ENCODE results near the gene KCNE1. TPM values are rescaled to one million over a fixed set of nuclear protein-coding genes. Genes with fewer than 3 reads are reported as not detected.
"Not testable (repeated sequence)": the region's sequence is repeated elsewhere in the genome, so short reads cannot be mapped to it uniquely, and the experiment has no call there.

Gene KCNE1
- total RNA-seq, 1 experiment from 2014 or later = 0.91 TPM

GRCh38 chr21:34417448-34418077 is 94.4 kb downstream of the KCNE1 start:
- H3K36me3 ChIP-seq (ENCODE audit: control insufficient read depth, insufficient read depth, low read length); H3K4me3 Mint-ChIP-seq (ENCODE audit: unreplicated experiment); H3K4me1 ChIP-seq; H3K27me3 Mint-ChIP-seq (ENCODE audit: insufficient read depth, unreplicated experiment); H3K27ac Mint-ChIP-seq (ENCODE audit: unreplicated experiment); H3K9me3 Mint-ChIP-seq (ENCODE audit: unreplicated experiment); POLR2A ChIA-PET; BruUV-seq (replicated peaks); CTCF ChIA-PET; intact Hi-C loops (cut with micrococcal nuclease; ENCODE audit: unreplicated experiment); H3K4me1 Mint-ChIP-seq (ENCODE audit: low read depth, unreplicated experiment); DNase-seq; H3K4me3 ChIP-seq (ENCODE audit: low read depth, low read length); H3K9me3 ChIP-seq; H3K36me3 Mint-ChIP-seq (ENCODE audit: insufficient read depth, unreplicated experiment); H3K27me3 ChIP-seq (replicated peaks; ENCODE audit: control insufficient read depth, insufficient read depth, low read length): not testable (repeated sequence)

- H3K4me1 Mint-ChIP-seq (ENCODE audit: low read depth, unreplicated experiment); BruUV-seq (replicated peaks); H3K4me1 ChIP-seq; POLR2A ChIA-PET; H3K27me3 ChIP-seq (replicated peaks; ENCODE audit: control insufficient read depth, insufficient read depth, low read length); H3K27ac Mint-ChIP-seq (ENCODE audit: unreplicated experiment); H3K4me3 ChIP-seq (ENCODE audit: low read depth, low read length); H3K36me3 Mint-ChIP-seq (ENCODE audit: insufficient read depth, unreplicated experiment); H3K4me3 Mint-ChIP-seq (ENCODE audit: unreplicated experiment); H3K27me3 Mint-ChIP-seq (ENCODE audit: insufficient read depth, unreplicated experiment); H3K9me3 ChIP-seq; H3K36me3 ChIP-seq (ENCODE audit: control insufficient read depth, insufficient read depth, low read length); intact Hi-C loops (cut with micrococcal nuclease; ENCODE audit: unreplicated experiment); CTCF ChIA-PET; H3K9me3 Mint-ChIP-seq (ENCODE audit: unreplicated experiment); DNase-seq: not testable (repeated sequence)
Measured at GRCh38 chr21:34407294-34407693, 104.7 kb downstream of the KCNE1 start.

GRCh38 chr21:34406676-34407075 is 105.3 kb downstream of the KCNE1 start:
- BruUV-seq (replicated peaks); intact Hi-C loops (cut with micrococcal nuclease; ENCODE audit: unreplicated experiment); H3K4me3 Mint-ChIP-seq (ENCODE audit: unreplicated experiment); H3K9me3 Mint-ChIP-seq (ENCODE audit: unreplicated experiment); H3K4me3 ChIP-seq (ENCODE audit: low read depth, low read length); H3K36me3 Mint-ChIP-seq (ENCODE audit: insufficient read depth, unreplicated experiment); POLR2A ChIA-PET; DNase-seq; H3K4me1 ChIP-seq; H3K27me3 Mint-ChIP-seq (ENCODE audit: insufficient read depth, unreplicated experiment); H3K9me3 ChIP-seq; H3K27ac Mint-ChIP-seq (ENCODE audit: unreplicated experiment); H3K36me3 ChIP-seq (ENCODE audit: control insufficient read depth, insufficient read depth, low read length); CTCF ChIA-PET; H3K27me3 ChIP-seq (replicated peaks; ENCODE audit: control insufficient read depth, insufficient read depth, low read length); H3K4me1 Mint-ChIP-seq (ENCODE audit: low read depth, unreplicated experiment): not testable (repeated sequence)

- H3K4me1 Mint-ChIP-seq (ENCODE audit: low read depth, unreplicated experiment); H3K4me3 Mint-ChIP-seq (ENCODE audit: unreplicated experiment); H3K36me3 Mint-ChIP-seq (ENCODE audit: insufficient read depth, unreplicated experiment); H3K4me3 ChIP-seq (ENCODE audit: low read depth, low read length); DNase-seq; H3K27ac Mint-ChIP-seq (ENCODE audit: unreplicated experiment); H3K9me3 Mint-ChIP-seq (ENCODE audit: unreplicated experiment); H3K27me3 ChIP-seq (replicated peaks; ENCODE audit: control insufficient read depth, insufficient read depth, low read length); H3K4me1 ChIP-seq; H3K9me3 ChIP-seq; BruUV-seq (replicated peaks); POLR2A ChIA-PET; H3K36me3 ChIP-seq (ENCODE audit: control insufficient read depth, insufficient read depth, low read length); H3K27me3 Mint-ChIP-seq (ENCODE audit: insufficient read depth, unreplicated experiment); intact Hi-C loops (cut with micrococcal nuclease; ENCODE audit: unreplicated experiment); CTCF ChIA-PET: not testable (repeated sequence)
Measured at GRCh38 chr21:34406102-34406501, 105.9 kb downstream of the KCNE1 start.

- H3K9me3 Mint-ChIP-seq (ENCODE audit: unreplicated experiment); H3K4me3 ChIP-seq (ENCODE audit: low read depth, low read length); H3K4me1 ChIP-seq; H3K27ac Mint-ChIP-seq (ENCODE audit: unreplicated experiment); POLR2A ChIA-PET; H3K9me3 ChIP-seq; CTCF ChIA-PET; H3K27me3 ChIP-seq (replicated peaks; ENCODE audit: control insufficient read depth, insufficient read depth, low read length); H3K4me1 Mint-ChIP-seq (ENCODE audit: low read depth, unreplicated experiment); BruUV-seq (replicated peaks); H3K4me3 Mint-ChIP-seq (ENCODE audit: unreplicated experiment); H3K36me3 Mint-ChIP-seq (ENCODE audit: insufficient read depth, unreplicated experiment); H3K36me3 ChIP-seq (ENCODE audit: control insufficient read depth, insufficient read depth, low read length); H3K27me3 Mint-ChIP-seq (ENCODE audit: insufficient read depth, unreplicated experiment); intact Hi-C loops (cut with micrococcal nuclease; ENCODE audit: unreplicated experiment); DNase-seq: not testable (repeated sequence)
Measured at GRCh38 chr21:34405686-34406085, 106.3 kb downstream of the KCNE1 start.

GRCh38 chr21:34404742-34405141 is 107.3 kb downstream of the KCNE1 start:
- H3K4me1 ChIP-seq; H3K27me3 ChIP-seq (replicated peaks; ENCODE audit: control insufficient read depth, insufficient read depth, low read length); CTCF ChIA-PET; H3K9me3 Mint-ChIP-seq (ENCODE audit: unreplicated experiment); intact Hi-C loops (cut with micrococcal nuclease; ENCODE audit: unreplicated experiment); H3K36me3 Mint-ChIP-seq (ENCODE audit: insufficient read depth, unreplicated experiment); H3K4me3 Mint-ChIP-seq (ENCODE audit: unreplicated experiment); H3K4me1 Mint-ChIP-seq (ENCODE audit: low read depth, unreplicated experiment); H3K9me3 ChIP-seq; H3K36me3 ChIP-seq (ENCODE audit: control insufficient read depth, insufficient read depth, low read length); H3K27me3 Mint-ChIP-seq (ENCODE audit: insufficient read depth, unreplicated experiment); H3K4me3 ChIP-seq (ENCODE audit: low read depth, low read length); DNase-seq; POLR2A ChIA-PET; BruUV-seq (replicated peaks); H3K27ac Mint-ChIP-seq (ENCODE audit: unreplicated experiment): not testable (repeated sequence)

- H3K4me3 Mint-ChIP-seq (ENCODE audit: unreplicated experiment); intact Hi-C loops (cut with micrococcal nuclease; ENCODE audit: unreplicated experiment); H3K27me3 Mint-ChIP-seq (ENCODE audit: insufficient read depth, unreplicated experiment); H3K9me3 ChIP-seq; BruUV-seq (replicated peaks); H3K27me3 ChIP-seq (replicated peaks; ENCODE audit: control insufficient read depth, insufficient read depth, low read length); H3K27ac Mint-ChIP-seq (ENCODE audit: unreplicated experiment); H3K4me1 Mint-ChIP-seq (ENCODE audit: low read depth, unreplicated experiment); DNase-seq; H3K4me3 ChIP-seq (ENCODE audit: low read depth, low read length); H3K36me3 Mint-ChIP-seq (ENCODE audit: insufficient read depth, unreplicated experiment); CTCF ChIA-PET; H3K36me3 ChIP-seq (ENCODE audit: control insufficient read depth, insufficient read depth, low read length); H3K9me3 Mint-ChIP-seq (ENCODE audit: unreplicated experiment); H3K4me1 ChIP-seq; POLR2A ChIA-PET: not testable (repeated sequence)
Measured at GRCh38 chr21:34400522-34400921, 111.5 kb downstream of the KCNE1 start.

Measured in Caco-2 (cell line).